DMS153 treated with DMSO at 0.1 percent for 48 hours (cell line): Measurements from ENCODE around the gene GNG14.
"Not testable (repeated sequence)": the region's sequence is repeated elsewhere in the genome, so short reads cannot be mapped to it uniquely, and the experiment has no call there.

Experiments used
- DNase-seq: peaks from one replicate; lab custom pipeline; 2025; ENCODE audit not compliant: unreplicated experiment; lab: John Stamatoyannopoulos, UW

The GNG14 gene

GRCh38 chr19:12667731-12668302, 20.0 kb upstream of the GNG14 start:
- DNase-seq = no peak

GRCh38 chr19:12668346-12668745, 19.5 kb upstream of the GNG14 start:
- no peak for DNase-seq

GRCh38 chr19:12668932-12669269, 18.9 kb upstream of the GNG14 start:
- no peak for DNase-seq

- DNase-seq = peak; percentile 66
Observed at GRCh38 chr19:12669270-12670158, 18.3 kb upstream of the GNG14 start.

GRCh38 chr19:12670159-12670928, 17.5 kb upstream of the GNG14 start:
- no peak for DNase-seq

- no peak for DNase-seq
Observed at GRCh38 chr19:12672744-12673143, 15.1 kb upstream of the GNG14 start.

GRCh38 chr19:12675399-12675798, 12.4 kb upstream of the GNG14 start:
- no peak for DNase-seq

GRCh38 chr19:12675940-12676339, 11.9 kb upstream of the GNG14 start:
- DNase-seq = no peak

- peak; percentile 59 for DNase-seq
Observed at GRCh38 chr19:12676384-12676792, 11.4 kb upstream of the GNG14 start.

- no peak for DNase-seq
Observed at GRCh38 chr19:12676928-12677327, 10.9 kb upstream of the GNG14 start.

GRCh38 chr19:12678039-12678438, 9.8 kb upstream of the GNG14 start:
- DNase-seq = not testable (repeated sequence)

- no peak for DNase-seq
Observed at GRCh38 chr19:12680034-12680433, 7.8 kb upstream of the GNG14 start.

- peak; percentile 98 for DNase-seq
Observed at GRCh38 chr19:12681074-12681987, 6.5 kb upstream of the GNG14 start, which contains the start of gene DHPS. Gene DHPS, minus strand, starts transcription at chr19:12681880. Its CDS starts 114 bp downstream, at chr19:12681766.

GRCh38 chr19:12685831-12686230, 2.0 kb upstream of the GNG14 start:
- no peak for DNase-seq

GRCh38 chr19:12689012-12689411, 1.2 kb downstream of the GNG14 start:
- DNase-seq = no peak

- no peak for DNase-seq
Observed at GRCh38 chr19:12689581-12690216, 1.9 kb downstream of the GNG14 start.

- DNase-seq = no peak
Observed at GRCh38 chr19:12692960-12693359, 5.2 kb downstream of the GNG14 start.

- DNase-seq = no peak
Observed at GRCh38 chr19:12694641-12695040, 6.8 kb downstream of the GNG14 start.

- no peak for DNase-seq
Observed at GRCh38 chr19:12695096-12695495, 7.3 kb downstream of the GNG14 start.

GRCh38 chr19:12695514-12695913, 7.7 kb downstream of the GNG14 start:
- DNase-seq = no peak
